Endothelial cell of umbilical vein (primary cell): Measurements from ENCODE around the gene NPTN. TPM values are rescaled to one million over a fixed set of nuclear protein-coding genes. Genes with fewer than 3 reads are reported as not detected.
A peak's percentile ranks its signal among the peaks of the same experiment; 100 is the strongest.
"Not testable (repeated sequence)": the region's sequence is repeated elsewhere in the genome, so short reads cannot be mapped to it uniquely, and the experiment has no call there.

Experiments
- BruUV-seq: library from RNA; stranded (reverse); fragments of 400-500 nt; replicated peaks from 2 replicates; lab custom pipeline; 2021; lab: Mats Ljungman, UMichigan
- CTCF ChIA-PET: fragments of 300-600, 350-600 bp; sonication (Branson Sonifier 250); formaldehyde crosslinking; loops from one replicate; lab custom pipeline; 2021; ENCODE audit warnings: antibody characterized with exemption, inconsistent platforms; lab: Charles Lee
- POLR2A ChIA-PET: fragments of 300-600, 350-600 bp; sonication (Branson Sonifier 250); formaldehyde crosslinking; loops from one replicate; lab custom pipeline; 2021; ENCODE audit warnings: antibody characterized with exemption, inconsistent platforms; lab: Charles Lee
- DNase-seq: peaks from one replicate; pipeline ENCODE4 v3.0.0-alpha.2; 2011; ENCODE audit warnings: low read depth, low spot score
- FAIRE-seq: peaks from 2 replicates; lab custom pipeline; 2011; peaks lifted over from hg19 to GRCh38; lab: Jason Lieb, UNC
- H2AFZ ChIP-seq: 2 replicates; pipeline ENCODE4 v1.6.0; 2012; ENCODE audit warnings: low read depth, low read length, control low read depth, inconsistent platforms
- H3K27ac ChIP-seq: 2 replicates; pipeline ENCODE4 v1.5.1; 2011; ENCODE audit warnings: low read depth, mild to moderate bottlenecking, control low read depth, low read length, moderate library complexity; ENCODE audit not compliant: insufficient read depth
- H3K27me3 ChIP-seq, 2 experiments: 2 replicates each; pipeline versions ENCODE4 v1.6.0 to v1.6.1; 2011; ENCODE audit warnings: low read length in 2 of 2, mixed read lengths in 1 of 2; ENCODE audit not compliant: control insufficient read depth in 2 of 2, insufficient read depth in 2 of 2
- H3K36me3 ChIP-seq, 2 experiments: 2 replicates in 1 of 2; 3 replicates in 1 of 2; pipeline ENCODE4 v1.5.1; 2011; ENCODE audit warnings: low read length in 2 of 2, mild to moderate bottlenecking in 1 of 2, moderate library complexity in 1 of 2; ENCODE audit not compliant: control insufficient read depth in 2 of 2, insufficient read depth in 2 of 2; ENCODE audit errors: extremely low read depth in 1 of 2
- H3K4me1 ChIP-seq: 3 replicates; pipeline ENCODE4 v1.5.1; 2011; ENCODE audit warnings: mild to moderate bottlenecking, low read length; ENCODE audit not compliant: control insufficient read depth, insufficient read depth; ENCODE audit errors: extremely low read depth
- H3K4me2 ChIP-seq: 2 replicates; pipeline ENCODE4 v1.6.1; 2011; ENCODE audit warnings: low read length, control low read depth, mixed read lengths; ENCODE audit not compliant: insufficient read depth
- H3K4me3 ChIP-seq, 3 experiments: fragments of 200-600 bp in 1 of 3; sonication (generic), shearing (Covaris generic) in 1 of 3; replicated peaks in 1 of 3; 2 replicates each; pipeline ENCODE4 v1.5.1; 2011 to 2016; ENCODE audit warnings: control low read depth in 3 of 3, low read length in 3 of 3, mild to moderate bottlenecking in 2 of 3, inconsistent platforms in 1 of 3, low read depth in 1 of 3, moderate library complexity in 1 of 3; ENCODE audit not compliant: insufficient read depth in 1 of 3
- H3K79me2 ChIP-seq: 2 replicates; pipeline ENCODE4 v1.6.0; 2012; ENCODE audit warnings: low read length, inconsistent platforms; ENCODE audit not compliant: control insufficient read depth, insufficient read depth
- H3K9ac ChIP-seq: replicated peaks from 2 replicates; pipeline ENCODE3; 2011; ENCODE audit warnings: low read length, control low read depth; ENCODE audit not compliant: insufficient read depth; ENCODE audit errors: extremely low read depth
- H3K9me1 ChIP-seq: replicated peaks from 3 replicates; pipeline ENCODE4 v1.6.0; 2011; ENCODE audit warnings: mild to moderate bottlenecking, low read length; ENCODE audit not compliant: control insufficient read depth, insufficient read depth; ENCODE audit errors: extremely low read depth
- H3K9me3 ChIP-seq: replicated peaks from 2 replicates; pipeline ENCODE4 v1.5.1; 2012; ENCODE audit warnings: low read length, inconsistent platforms; ENCODE audit not compliant: control insufficient read depth, insufficient read depth
- H4K20me1 ChIP-seq: replicated peaks from 2 replicates; pipeline ENCODE3; 2011; ENCODE audit warnings: mild to moderate bottlenecking, low read length; ENCODE audit not compliant: control insufficient read depth, insufficient read depth; ENCODE audit errors: extremely low read depth
- EZH2 ChIP-seq: IDR thresholded peaks from 2 replicates; pipeline ENCODE4 v1.6.1; 2012; ENCODE audit warnings: borderline replicate concordance, low read depth, mild to moderate bottlenecking, moderate library complexity, low read length, inconsistent platforms; ENCODE audit not compliant: severe bottlenecking
- FOS ChIP-seq: IDR thresholded peaks from 2 replicates; pipeline ENCODE4 v1.6.1; 2011; ENCODE audit warnings: mild to moderate bottlenecking, low read length, moderate library complexity, borderline replicate concordance; ENCODE audit not compliant: insufficient read depth
- dilution Hi-C: fragments of 300-500 bp; cut with MboI; formaldehyde crosslinking; loops from one replicate; pipeline ENCODE4 v1.15.0; 2019; ENCODE audit warnings: low sequenced_read_pairs; ENCODE audit not compliant: extremely low pct_ligation_motif_present
- intact Hi-C: fragments of 100-400 bp; cut with micrococcal nuclease; formaldehyde crosslinking; loops from one replicate; pipeline ENCODE4 v1.10.0; 2022
- polyA plus RNA-seq, 4 experiments: library from polyadenylated mRNA; depleted of rRNA in 3 of 4; stranded (reverse) in 3 of 4; unstranded in 1 of 4; fragments of >200 nt; gene quantifications; 2 replicates each; pipeline versions ENCODE4 v1.2.1 to v1.2.3, GENCODE V29; 2011 to 2012; ENCODE audit warnings: missing spikeins in 1 of 4
- total RNA-seq: library from RNA; stranded (reverse); gene quantifications from 2 replicates; pipeline ENCODE4 v1.2.3, GENCODE V29; 2021

NPTN gene
- total and polyA plus RNA-seq, 2 donors (not counting 3 experiments of a cell fraction or from before 2014, with no cell fraction given), result 77.4 to 81.3 TPM

DNA sequence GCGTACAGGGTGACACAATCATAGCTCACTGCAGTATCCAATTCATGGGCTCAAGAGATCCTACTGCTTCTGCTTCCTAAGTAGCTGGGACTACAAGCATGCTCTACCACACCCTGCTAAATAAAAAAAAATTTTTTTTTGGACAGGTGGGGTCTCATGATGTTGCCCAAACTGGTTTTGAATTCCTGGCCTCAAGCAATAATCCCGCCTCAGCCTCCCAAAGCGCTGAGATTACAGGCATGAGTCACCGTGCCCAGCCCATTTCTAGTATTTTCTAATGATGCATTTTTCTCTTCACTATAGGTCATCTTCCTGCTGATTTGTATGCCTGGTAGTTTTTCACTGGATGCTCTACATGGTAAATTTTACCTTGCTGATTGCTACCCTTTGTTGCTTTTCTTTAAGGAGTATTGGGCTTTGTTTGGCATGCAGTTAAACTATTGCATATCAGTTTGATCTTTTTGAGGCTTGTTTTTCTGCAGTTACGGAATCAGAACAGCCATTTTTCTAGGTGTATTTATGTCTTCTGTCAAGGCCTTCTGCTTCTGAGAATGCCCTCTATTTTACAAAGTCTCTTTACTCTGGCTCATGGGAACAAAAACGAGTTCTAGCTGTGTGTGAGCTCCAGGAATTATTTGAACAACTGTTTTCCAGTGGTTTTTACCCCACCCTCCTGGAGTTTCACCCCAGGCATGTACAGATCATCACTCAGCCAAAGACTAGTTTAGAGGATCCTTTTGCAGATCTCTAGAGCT is 14.2 kb upstream of the NPTN start:
- CTCF ChIA-PET, result interaction anchor here (0.7 to 1.8 kb wide), 4 partner anchors 11 to 87 kb away, joined by 3 to 19 read pairs (median 4); no protein-coding TSS in a partner anchor
- no peak for DNase-seq
- H3K27ac ChIP-seq, result no peak overlapping the region
- H3K27me3 ChIP-seq, result peaks cover 3 to 4% of the 10 kb centered on the region in 2 experiments
- no peaks in the 10 kb centered on the region for H4K20me1 ChIP-seq
- H3K4me1 ChIP-seq, result no peaks in the 10 kb centered on the region
- intact Hi-C loops (no loop called here), dilution Hi-C loops (no loop called here)
- no peaks in the 10 kb centered on the region for H3K36me3 ChIP-seq
- H3K9ac ChIP-seq, result no peak overlapping the region
- no peaks in the 10 kb centered on the region for H3K9me1 ChIP-seq
- POLR2A ChIA-PET, result no interaction called here
- no peak for FAIRE-seq
- no peaks in the 10 kb centered on the region for H3K79me2 ChIP-seq
- TF ChIP-seq EZH2 (no peak), FOS (peak; percentile 10)
- H3K9me3 ChIP-seq, result no peaks in the 10 kb centered on the region
- H3K4me2 ChIP-seq, result no peak overlapping the region
- BruUV-seq, result no TSS peak
- no peak overlapping the region for H2AFZ ChIP-seq
- no peak overlapping the region for H3K4me3 ChIP-seq

DNA sequence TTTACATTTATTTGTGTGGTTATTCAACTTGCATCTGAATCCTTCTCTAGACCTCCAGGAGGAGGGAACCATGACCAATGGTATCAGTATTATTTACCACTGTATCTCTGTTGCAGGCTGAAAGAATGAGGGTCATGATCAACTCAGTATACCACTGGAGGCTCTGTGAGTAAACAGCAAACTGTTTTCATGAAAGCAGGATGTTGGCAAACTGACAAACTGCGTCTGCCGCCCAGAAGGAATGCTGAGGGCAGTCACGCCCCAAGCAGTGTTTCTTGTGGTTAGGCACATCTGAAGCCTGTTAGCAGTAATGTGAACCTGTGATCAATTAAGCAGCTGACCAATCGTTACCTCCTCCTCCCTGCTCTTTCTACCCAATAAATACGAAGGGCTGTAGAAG is 6.3 kb upstream of the NPTN start:
- H3K9ac ChIP-seq, H3K9me3 ChIP-seq, POLR2A ChIA-PET, H3K79me2 ChIP-seq, H3K4me2 ChIP-seq, BruUV-seq, H2AFZ ChIP-seq, H3K4me1 ChIP-seq, DNase-seq, H3K4me3 ChIP-seq, FAIRE-seq, dilution Hi-C loops, H3K27ac ChIP-seq, H3K36me3 ChIP-seq, H4K20me1 ChIP-seq, H3K9me1 ChIP-seq: not testable (repeated sequence)
- CTCF ChIA-PET, result interaction anchor here (1.0 to 10.0 kb wide), 4 partner anchors 21 to 76 kb away, joined by 3 to 294 read pairs (median 105); no protein-coding TSS in a partner anchor
- intact Hi-C loops, result loop anchor here (10.0 kb wide), 1 partner anchor 855 kb away; the partner anchor contains the start of gene ADPGK
- H3K27me3 ChIP-seq, result peaks cover 7 to 15% of the 10 kb centered on the region in 2 experiments
